Calu3 (cell line): ENCODE data around the gene HSPD1. TPM values are rescaled to one million over a fixed set of nuclear protein-coding genes. Genes with fewer than 3 reads are reported as not detected.

Source experiments
- BruUV-seq: library from RNA; stranded (reverse); fragments of 400-500 nt; replicated peaks from 2 replicates; lab custom pipeline; 2021; lab: Mats Ljungman, UMichigan
- CTCF ChIA-PET: fragments of 300-600 bp; sonication (Branson Sonifier 250); formaldehyde crosslinking; loops from one replicate; lab custom pipeline; 2022; ENCODE audit warnings: antibody characterized with exemption; lab: Charles Lee
- DNase-seq: peaks from one replicate; pipeline ENCODE4 v3.0.0; 2022
- H3K27ac Mint-ChIP-seq: one replicate; pipeline ENCODE4 v1.8.0; 2022; ENCODE audit warnings: mixed read lengths; ENCODE audit not compliant: unreplicated experiment
- H3K27me3 Mint-ChIP-seq: one replicate; pipeline ENCODE4 v1.8.0; 2022; ENCODE audit warnings: mixed read lengths; ENCODE audit not compliant: unreplicated experiment
- H3K36me3 Mint-ChIP-seq: one replicate; pipeline ENCODE4 v1.8.0; 2022; ENCODE audit warnings: mild to moderate bottlenecking, moderate library complexity, mixed read lengths; ENCODE audit not compliant: insufficient read depth, unreplicated experiment
- H3K4me1 Mint-ChIP-seq: one replicate; pipeline ENCODE4 v1.8.0; 2022; ENCODE audit warnings: mild to moderate bottlenecking, low read depth, mixed read lengths; ENCODE audit not compliant: unreplicated experiment
- H3K4me3 Mint-ChIP-seq: one replicate; pipeline ENCODE4 v1.8.0; 2022; ENCODE audit warnings: mild to moderate bottlenecking, low read depth, moderate library complexity, mixed read lengths; ENCODE audit not compliant: unreplicated experiment
- H3K9me3 Mint-ChIP-seq: one replicate; pipeline ENCODE4 v1.8.0; 2022; ENCODE audit warnings: low read depth, mixed read lengths; ENCODE audit not compliant: unreplicated experiment
- intact Hi-C: fragments of 100-400 bp; cut with micrococcal nuclease; formaldehyde crosslinking; loops from one replicate; pipeline ENCODE4 v1.10.0; 2022; ENCODE audit not compliant: unreplicated experiment
- total RNA-seq: library from RNA; stranded (reverse); gene quantifications from 2 replicates; pipeline ENCODE4 v1.2.3, GENCODE V29; 2022
- TF ChIP-seq, protein P1 (sequence below): fragments of 200-600 bp; IDR thresholded peaks from one replicate; pipeline ENCODE4 v1.8.0; 2022; ENCODE audit warnings: antibody characterized with exemption; ENCODE audit not compliant: unreplicated experiment

HSPD1 gene
- total RNA-seq, 1 experiment from 2014 or later: 757 TPM

DNA sequence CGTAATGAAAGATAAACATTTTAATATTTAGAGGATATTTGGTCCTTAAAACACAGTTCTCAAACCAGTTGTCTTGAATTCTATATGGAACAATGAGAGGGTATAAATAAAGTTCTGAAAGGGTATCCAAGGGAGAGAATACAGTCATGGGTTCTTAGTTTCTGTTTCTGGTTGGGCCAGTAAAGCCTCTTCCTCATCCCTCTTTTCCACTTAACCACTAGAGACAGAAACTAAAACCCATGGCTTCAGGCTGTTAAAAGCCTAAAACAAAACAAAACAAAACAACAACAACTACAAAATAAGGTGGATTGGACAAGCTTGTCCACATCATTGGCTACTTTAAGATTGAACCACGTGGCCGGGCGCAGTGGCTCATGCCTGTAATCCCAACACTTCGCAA, 27.5 kb downstream of the HSPD1 start:
- intact Hi-C loops: no loop called here
- peaks cover 28% of the 10 kb centered on the region for H3K36me3 Mint-ChIP-seq
- CTCF ChIA-PET: no interaction called here
- TF ChIP-seq, protein P1, sequence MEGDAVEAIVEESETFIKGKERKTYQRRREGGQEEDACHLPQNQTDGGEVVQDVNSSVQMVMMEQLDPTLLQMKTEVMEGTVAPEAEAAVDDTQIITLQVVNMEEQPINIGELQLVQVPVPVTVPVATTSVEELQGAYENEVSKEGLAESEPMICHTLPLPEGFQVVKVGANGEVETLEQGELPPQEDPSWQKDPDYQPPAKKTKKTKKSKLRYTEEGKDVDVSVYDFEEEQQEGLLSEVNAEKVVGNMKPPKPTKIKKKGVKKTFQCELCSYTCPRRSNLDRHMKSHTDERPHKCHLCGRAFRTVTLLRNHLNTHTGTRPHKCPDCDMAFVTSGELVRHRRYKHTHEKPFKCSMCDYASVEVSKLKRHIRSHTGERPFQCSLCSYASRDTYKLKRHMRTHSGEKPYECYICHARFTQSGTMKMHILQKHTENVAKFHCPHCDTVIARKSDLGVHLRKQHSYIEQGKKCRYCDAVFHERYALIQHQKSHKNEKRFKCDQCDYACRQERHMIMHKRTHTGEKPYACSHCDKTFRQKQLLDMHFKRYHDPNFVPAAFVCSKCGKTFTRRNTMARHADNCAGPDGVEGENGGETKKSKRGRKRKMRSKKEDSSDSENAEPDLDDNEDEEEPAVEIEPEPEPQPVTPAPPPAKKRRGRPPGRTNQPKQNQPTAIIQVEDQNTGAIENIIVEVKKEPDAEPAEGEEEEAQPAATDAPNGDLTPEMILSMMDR: no peak
- no TSS peak for BruUV-seq
- no peaks in the 10 kb centered on the region for H3K27me3 Mint-ChIP-seq
- no peak overlapping the region for H3K27ac Mint-ChIP-seq
- DNase-seq: no peak
- H3K4me3 Mint-ChIP-seq: no peak overlapping the region
- H3K4me1 Mint-ChIP-seq: no peaks in the 10 kb centered on the region
- no peaks in the 10 kb centered on the region for H3K9me3 Mint-ChIP-seq

DNA sequence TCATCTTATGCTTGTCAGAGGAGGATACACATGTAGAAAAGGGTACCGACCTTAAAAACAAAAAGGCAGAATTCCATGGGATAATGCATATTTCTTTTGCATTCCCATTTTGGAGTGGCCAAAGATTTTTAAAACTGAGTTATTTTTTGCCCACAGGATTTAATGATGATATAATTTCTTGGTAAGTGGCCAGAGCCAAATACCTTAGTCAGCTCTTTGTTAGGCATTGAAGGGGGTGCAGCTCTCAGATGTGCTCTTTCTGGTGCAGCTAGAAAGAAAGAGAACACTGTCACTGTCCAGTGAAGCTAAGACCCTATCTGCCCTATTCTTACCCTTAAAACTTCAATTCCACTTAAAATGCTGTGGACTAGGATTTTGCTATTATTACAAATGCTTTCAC, 35.5 kb downstream of the HSPD1 start:
- H3K4me3 Mint-ChIP-seq: no peak overlapping the region
- H3K36me3 Mint-ChIP-seq: peaks cover 48% of the 10 kb centered on the region
- intact Hi-C loops: no loop called here
- TF ChIP-seq, protein P1: no peak
- no peak overlapping the region for H3K27ac Mint-ChIP-seq
- no peaks in the 10 kb centered on the region for H3K27me3 Mint-ChIP-seq
- BruUV-seq: no TSS peak
- H3K4me1 Mint-ChIP-seq: peaks cover 25% of the 10 kb centered on the region
- H3K9me3 Mint-ChIP-seq: no peaks in the 10 kb centered on the region
- DNase-seq: no peak
- CTCF ChIA-PET: interaction anchor here (0.6 kb wide), 2 partner anchors 344 to 1029 kb away, joined by 3 to 4 read pairs; no protein-coding TSS in a partner anchor

DNA sequence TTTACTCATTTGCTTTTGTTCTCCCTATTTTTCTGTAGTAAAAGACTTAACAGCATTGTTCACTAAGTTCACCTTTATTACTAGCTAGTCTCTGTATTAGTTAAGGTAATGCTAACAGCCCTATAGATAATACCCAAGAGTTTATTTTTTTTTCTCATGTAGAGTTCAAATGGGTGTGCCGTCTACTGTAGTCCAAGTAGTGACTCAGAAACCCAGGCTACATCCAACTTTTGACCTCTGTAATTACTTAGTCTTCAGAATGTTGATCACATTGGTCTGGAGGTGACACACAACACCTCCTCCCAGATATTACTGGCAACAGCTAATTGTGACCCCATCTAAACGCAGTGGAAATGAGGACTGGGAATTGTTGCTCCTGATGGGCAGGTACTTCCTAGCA, 38.6 kb downstream of the HSPD1 start:
- peaks cover 31% of the 10 kb centered on the region for H3K36me3 Mint-ChIP-seq
- no peaks in the 10 kb centered on the region for H3K27me3 Mint-ChIP-seq
- BruUV-seq: no TSS peak
- peak overlapping the region; percentile 56 for H3K4me3 Mint-ChIP-seq
- CTCF ChIA-PET: no interaction called here
- peaks cover 35% of the 10 kb centered on the region for H3K4me1 Mint-ChIP-seq
- H3K27ac Mint-ChIP-seq: peak overlapping the region; percentile 84
- TF ChIP-seq, protein P1: no peak
- intact Hi-C loops: no loop called here
- no peak for DNase-seq
- H3K9me3 Mint-ChIP-seq: no peaks in the 10 kb centered on the region

DNA sequence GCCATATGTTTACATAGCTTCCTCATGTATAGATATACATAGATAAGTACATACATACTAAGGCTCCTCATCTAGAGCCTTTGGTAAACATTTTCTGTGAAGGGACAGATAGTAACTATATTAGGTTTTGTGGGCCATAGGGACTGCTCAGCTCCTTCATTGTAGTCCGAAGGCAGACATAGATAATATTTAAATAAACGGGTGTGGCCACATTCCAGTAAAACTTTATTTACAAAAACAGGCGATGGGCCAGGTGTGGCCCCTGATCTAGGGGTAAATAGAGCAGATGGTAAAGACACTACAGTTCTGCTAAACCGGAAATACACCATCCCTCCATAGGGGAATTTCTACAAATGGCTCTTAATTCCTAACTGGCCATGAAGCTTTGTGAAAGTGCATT, 39.0 kb downstream of the HSPD1 start:
- intact Hi-C loops: no loop called here
- Mint-ChIP-seq H3K4me1 (peaks cover 35% of the 10 kb centered on the region), H3K27ac (peak overlapping the region; percentile 84), H3K4me3 (peak overlapping the region; percentile 56), H3K27me3 (no peaks in the 10 kb centered on the region), H3K36me3 (peaks cover 29% of the 10 kb centered on the region), H3K9me3 (no peaks in the 10 kb centered on the region)
- no TSS peak for BruUV-seq
- TF ChIP-seq, protein P1: no peak
- no peak for DNase-seq
- CTCF ChIA-PET: no interaction called here
